CD4-positive, alpha-beta T cell (primary cell): ENCODE results near the gene RBM15. TPM values are rescaled to one million over a fixed set of nuclear protein-coding genes. Genes with fewer than 3 reads are reported as not detected.

Experiments
- ATAC-seq: fragments of 200-7000 bp; cut with Tn5 transposase; one replicate; pipeline ENCODE4 v1.10.0; 2022; ENCODE audit warnings: mild to moderate bottlenecking; ENCODE audit not compliant: poor library complexity
- CTCF ChIA-PET: fragments of 350-600 bp; sonication (Branson Sonifier 250); formaldehyde crosslinking; loops from one replicate; lab custom pipeline; 2021; ENCODE audit warnings: antibody characterized with exemption, inconsistent platforms; lab: Charles Lee
- POLR2A ChIA-PET: fragments of 350-600 bp; sonication (Branson Sonifier 250); formaldehyde crosslinking; loops from one replicate; lab custom pipeline; 2021; ENCODE audit warnings: antibody characterized with exemption, inconsistent platforms; lab: Charles Lee
- DNase-seq, 14 experiments: peaks; one replicate each; pipeline ENCODE4 v3.0.0-alpha.2; 2013 to 2020; ENCODE audit warnings: mixed read lengths in 2 of 14
- H3K27ac ChIP-seq, 2 donors: one replicate each; pipeline versions ENCODE4 v1.5.1 to v1.7.0; 2013; ENCODE audit warnings: low read length in 2 of 2, low read depth in 1 of 2, mild to moderate bottlenecking in 1 of 2
- H3K27me3 ChIP-seq, 2 experiments: 1 replicate in 1 of 2; 2 replicates in 1 of 2; pipeline versions ENCODE4 v1.6.1 to v1.7.0; 2013; ENCODE audit warnings: low read length in 2 of 2, control low read depth in 1 of 2, mild to moderate bottlenecking in 1 of 2, moderate library complexity in 1 of 2; ENCODE audit not compliant: insufficient read depth in 2 of 2, control insufficient read depth in 1 of 2
- H3K36me3 ChIP-seq: one replicate; pipeline ENCODE4 v1.6.1; 2013; ENCODE audit warnings: low read length, control low read depth; ENCODE audit not compliant: insufficient read depth
- H3K4me1 ChIP-seq: one replicate; pipeline ENCODE4 v1.6.1; 2013; ENCODE audit warnings: low read length, control low read depth; ENCODE audit not compliant: insufficient read depth
- H3K4me3 ChIP-seq: one replicate; pipeline ENCODE4 v1.5.1; 2013; ENCODE audit warnings: mild to moderate bottlenecking, low read length, moderate library complexity
- H3K9me3 ChIP-seq, 2 experiments: 1 replicate in 1 of 2; 2 replicates in 1 of 2; pipeline versions ENCODE4 v1.6.1 to v1.7.0; 2013; ENCODE audit warnings: low read length in 2 of 2, mild to moderate bottlenecking in 2 of 2, control low read depth in 1 of 2, moderate library complexity in 1 of 2; ENCODE audit not compliant: control insufficient read depth in 1 of 2, insufficient read depth in 1 of 2
- H3K27ac Mint-ChIP-seq: one replicate; pipeline ENCODE4 v1.8.0; 2020; ENCODE audit warnings: mixed read lengths
- H3K27me3 Mint-ChIP-seq: one replicate; pipeline ENCODE4 v1.8.0; 2021; ENCODE audit warnings: mixed read lengths
- H3K36me3 Mint-ChIP-seq: one replicate; pipeline ENCODE4 v1.8.0; 2021; ENCODE audit warnings: low read depth, mixed read lengths
- H3K4me1 Mint-ChIP-seq: one replicate; pipeline ENCODE4 v1.8.0; 2021; ENCODE audit warnings: low read depth, mixed read lengths
- H3K4me3 Mint-ChIP-seq: one replicate; pipeline ENCODE4 v1.8.0; 2020; ENCODE audit warnings: mild to moderate bottlenecking, mixed read lengths
- H3K9me3 Mint-ChIP-seq: one replicate; pipeline ENCODE4 v1.8.0; 2020; ENCODE audit warnings: mixed read lengths
- CTCF ChIP-seq: fragments of 200-600 bp; IDR thresholded peaks from one replicate; pipeline ENCODE4 v1.8.0; 2022; ENCODE audit warnings: antibody characterized with exemption, mild to moderate bottlenecking
- intact Hi-C, 2 experiments: fragments of 100-400 bp; cut with DNase I in 1 of 2; cut with micrococcal nuclease in 1 of 2; formaldehyde crosslinking; loops; one replicate each; pipeline versions ENCODE4 v1.15.1 to v1.9.0; 2023 to 2025; cut with DNase I, micrococcal nuclease
- total RNA-seq, 174 experiments: library from RNA in 2 of 174; stranded (reverse) in 2 of 174; gene quantifications; one replicate each; pipeline ENCODE4 v1.2.3 and lab custom pipeline; 2021 to 2026

The RBM15 gene
- total RNA-seq, 2 experiments from 2014 or later = 49.4 to 49.7 TPM

- no peak overlapping the region for H3K4me3 ChIP-seq
- CTCF ChIA-PET = interaction anchor here (0.9 kb wide), 1 partner anchor 64 kb away, joined by 3 read pairs; no protein-coding TSS in a partner anchor
- ATAC-seq (no peak), DNase-seq (no peak)
- Mint-ChIP-seq H3K27me3 (peaks cover 5% of the 10 kb centered on the region), H3K4me3 (no peak overlapping the region), H3K27ac (no peak overlapping the region), H3K9me3 (no peaks in the 10 kb centered on the region), H3K36me3 (no peaks in the 10 kb centered on the region), H3K4me1 (no peaks in the 10 kb centered on the region)
- intact Hi-C loops = no loop called here
- H3K4me1 ChIP-seq = no peaks in the 10 kb centered on the region
- POLR2A ChIA-PET = no interaction called here
- H3K9me3 ChIP-seq = no peaks in the 10 kb centered on the region
- TF ChIP-seq CTCF = no peak
- H3K27me3 ChIP-seq = no peaks in the 10 kb centered on the region
- no peaks in the 10 kb centered on the region for H3K36me3 ChIP-seq
- no peak overlapping the region for H3K27ac ChIP-seq
Observed at GRCh38 chr1:110298991-110299390, 40.2 kb upstream of the RBM15 start.

GRCh38 chr1:110300412-110301085 is 38.6 kb upstream of the RBM15 start:
- no peaks in the 10 kb centered on the region for H3K4me1 Mint-ChIP-seq
- Histone ChIP-seq H3K36me3 (no peaks in the 10 kb centered on the region), H3K4me3 (no peak overlapping the region), H3K27ac (no peak overlapping the region), H3K9me3 (no peaks in the 10 kb centered on the region), H3K4me1 (no peaks in the 10 kb centered on the region), H3K27me3 (no peaks in the 10 kb centered on the region)
- ATAC-seq (no peak), DNase-seq (no peak)
- no peak overlapping the region for H3K27ac Mint-ChIP-seq
- TF ChIP-seq CTCF = no peak
- no peaks in the 10 kb centered on the region for H3K36me3 Mint-ChIP-seq
- POLR2A ChIA-PET = interaction anchor here (0.6 kb wide), 1 partner anchor 89 kb away, joined by 3 read pairs; no protein-coding TSS in a partner anchor
- CTCF ChIA-PET = interaction anchor here (1.8 kb wide), 1 partner anchor 12 kb away, joined by 4 read pairs; no protein-coding TSS in a partner anchor
- intact Hi-C loops = no loop called here
- H3K27me3 Mint-ChIP-seq = peaks cover 5% of the 10 kb centered on the region
- no peaks in the 10 kb centered on the region for H3K9me3 Mint-ChIP-seq
- no peak overlapping the region for H3K4me3 Mint-ChIP-seq

GRCh38 chr1:110302836-110303235 is 36.3 kb upstream of the RBM15 start:
- no peak for ATAC-seq
- H3K27ac Mint-ChIP-seq = no peak overlapping the region
- no peaks in the 10 kb centered on the region for H3K9me3 Mint-ChIP-seq

More at GRCh38 chr1:110302836-110303235, 36.3 kb upstream of the RBM15 start:
- Histone ChIP-seq H3K27ac (no peak overlapping the region), H3K27me3 (no peaks in the 10 kb centered on the region), H3K4me1 (no peaks in the 10 kb centered on the region), H3K36me3 (no peaks in the 10 kb centered on the region), H3K9me3 (no peaks in the 10 kb centered on the region), H3K4me3 (no peak overlapping the region)
- H3K36me3 Mint-ChIP-seq = no peaks in the 10 kb centered on the region
- H3K4me1 Mint-ChIP-seq = no peaks in the 10 kb centered on the region
- TF ChIP-seq CTCF = no peak
- H3K27me3 Mint-ChIP-seq = peaks cover 5% of the 10 kb centered on the region
- ChIA-PET CTCF (no interaction called here), POLR2A (no interaction called here)
- intact Hi-C loops = no loop called here
- no peak for DNase-seq
- no peak overlapping the region for H3K4me3 Mint-ChIP-seq
